Skin of body (tissue), 2 donors: Measurements from ENCODE around the gene C19orf44. TPM values are rescaled to one million over a fixed set of nuclear protein-coding genes. Genes with fewer than 3 reads are reported as not detected.
"Not testable (repeated sequence)": the region's sequence is repeated elsewhere in the genome, so short reads cannot be mapped to it uniquely, and the experiment has no call there.

Source experiments
- DNase-seq: peaks from one replicate; lab custom pipeline; 2025; lab: John Stamatoyannopoulos, UW
- total RNA-seq: library from RNA; depleted of rRNA; stranded (reverse); fragments of >200 nt; gene quantifications from one replicate; pipeline ENCODE4 v1.2.3, GENCODE V29; 2014

The C19orf44 gene
- 2.9 TPM for total RNA-seq

GRCh38 chr19:16495982-16496612 lies at the start of gene C19orf44, which contains the start of gene CALR3:
Gene C19orf44, plus strand, starts transcription at chr19:16496394. Its CDS starts 4,399 bp downstream, at chr19:16500793.
Gene CALR3, minus strand, starts transcription at chr19:16496167. Its CDS starts 38 bp downstream, at chr19:16496129.
- peak; percentile 98 for DNase-seq

GRCh38 chr19:16446724-16447368 lies 49.3 kb upstream of the C19orf44 start:
- DNase-seq, result peak; percentile 56

GRCh38 chr19:16448872-16449271 lies 47.3 kb upstream of the C19orf44 start:
- DNase-seq, result not testable (repeated sequence)

GRCh38 chr19:16449330-16449961 lies 46.7 kb upstream of the C19orf44 start:
- DNase-seq, result no peak

GRCh38 chr19:16452325-16452724 lies 43.9 kb upstream of the C19orf44 start:
- DNase-seq, result no peak

- peak; percentile 24 for DNase-seq
Measured at GRCh38 chr19:16454351-16454918, 41.8 kb upstream of the C19orf44 start.

- DNase-seq, result no peak
Measured at GRCh38 chr19:16455489-16455888, 40.7 kb upstream of the C19orf44 start.

GRCh38 chr19:16456652-16457194 lies 39.5 kb upstream of the C19orf44 start:
- no peak for DNase-seq

GRCh38 chr19:16457195-16457953 lies 38.8 kb upstream of the C19orf44 start:
- no peak for DNase-seq

GRCh38 chr19:16457954-16458331 lies 38.3 kb upstream of the C19orf44 start:
- no peak for DNase-seq

- no peak for DNase-seq
Measured at GRCh38 chr19:16458391-16459341, 37.5 kb upstream of the C19orf44 start.

GRCh38 chr19:16459680-16460079 lies 36.5 kb upstream of the C19orf44 start:
- no peak for DNase-seq

GRCh38 chr19:16460454-16460853 lies 35.7 kb upstream of the C19orf44 start:
- DNase-seq, result no peak

- DNase-seq, result no peak
Measured at GRCh38 chr19:16461630-16462051, 34.6 kb upstream of the C19orf44 start.

- no peak for DNase-seq
Measured at GRCh38 chr19:16462757-16463250, 33.4 kb upstream of the C19orf44 start.

- no peak for DNase-seq
Measured at GRCh38 chr19:16463341-16463990, 32.7 kb upstream of the C19orf44 start.

GRCh38 chr19:16463991-16464575 lies 32.1 kb upstream of the C19orf44 start:
- DNase-seq, result no peak

GRCh38 chr19:16465239-16465638 lies 31.0 kb upstream of the C19orf44 start:
- DNase-seq, result no peak
